HL-60 (cell line): Measurements from ENCODE around the gene MED29.
A peak's percentile ranks its signal among the peaks of the same experiment; 100 is the strongest.

ENCODE experiments used
- GABPA ChIP-seq: IDR thresholded peaks from 2 replicates; pipeline ENCODE4 v1.6.1; 2012; ENCODE audit warnings: low read depth
- POLR2AphosphoS5 ChIP-seq: IDR thresholded peaks from 2 replicates; pipeline ENCODE4 v1.6.1; 2012; ENCODE audit warnings: low read depth
- SPI1 ChIP-seq: IDR thresholded peaks from 2 replicates; pipeline ENCODE4 v1.6.1; 2012; ENCODE audit warnings: low read depth, mild to moderate bottlenecking, borderline replicate concordance
- TF ChIP-seq, protein P1 (sequence below): IDR thresholded peaks from one replicate; pipeline ENCODE4 v1.5.1; 2011; ENCODE audit warnings: low read length, control low read depth, inconsistent platforms; ENCODE audit not compliant: insufficient read depth
- TF ChIP-seq, protein P2 (sequence below): IDR thresholded peaks from 2 replicates; pipeline ENCODE4 v1.6.1; 2012; ENCODE audit warnings: low read depth; ENCODE audit not compliant: insufficient replicate concordance

DNA sequence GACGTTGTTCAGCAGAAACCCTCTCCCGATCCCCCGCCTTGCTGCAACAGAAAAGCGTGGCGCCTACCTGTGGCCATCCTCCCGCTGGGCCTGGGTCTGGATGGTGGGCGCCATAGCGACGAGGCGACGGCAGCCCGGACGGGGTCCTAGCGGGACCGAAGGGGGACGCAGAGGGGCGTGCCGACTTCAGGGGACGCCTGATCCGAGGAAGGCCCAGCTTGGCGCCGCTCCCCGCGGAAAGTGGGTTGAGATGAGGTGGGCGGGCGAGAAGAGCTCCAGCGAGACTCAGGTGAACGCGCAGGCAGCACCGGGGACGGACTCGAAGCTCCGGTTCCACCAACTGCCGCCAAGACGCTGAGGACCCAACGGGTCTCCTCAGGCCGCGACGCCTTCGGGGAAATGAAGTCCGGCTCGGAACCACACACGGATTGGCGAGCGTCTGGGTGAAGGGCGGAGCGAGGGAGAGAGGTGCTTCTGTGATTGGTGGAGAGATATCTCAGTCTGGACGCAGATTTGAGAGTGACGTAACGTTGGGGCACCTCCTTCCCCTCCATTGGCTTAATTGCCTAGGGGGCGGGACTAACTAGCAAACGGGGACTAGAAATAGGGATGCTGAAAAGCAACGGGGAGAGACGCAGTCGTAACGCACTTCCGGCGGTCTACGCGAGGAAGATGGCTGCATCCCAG, at the start of gene MED29, which contains the start of gene PAF1:
- TF ChIP-seq, protein P1, sequence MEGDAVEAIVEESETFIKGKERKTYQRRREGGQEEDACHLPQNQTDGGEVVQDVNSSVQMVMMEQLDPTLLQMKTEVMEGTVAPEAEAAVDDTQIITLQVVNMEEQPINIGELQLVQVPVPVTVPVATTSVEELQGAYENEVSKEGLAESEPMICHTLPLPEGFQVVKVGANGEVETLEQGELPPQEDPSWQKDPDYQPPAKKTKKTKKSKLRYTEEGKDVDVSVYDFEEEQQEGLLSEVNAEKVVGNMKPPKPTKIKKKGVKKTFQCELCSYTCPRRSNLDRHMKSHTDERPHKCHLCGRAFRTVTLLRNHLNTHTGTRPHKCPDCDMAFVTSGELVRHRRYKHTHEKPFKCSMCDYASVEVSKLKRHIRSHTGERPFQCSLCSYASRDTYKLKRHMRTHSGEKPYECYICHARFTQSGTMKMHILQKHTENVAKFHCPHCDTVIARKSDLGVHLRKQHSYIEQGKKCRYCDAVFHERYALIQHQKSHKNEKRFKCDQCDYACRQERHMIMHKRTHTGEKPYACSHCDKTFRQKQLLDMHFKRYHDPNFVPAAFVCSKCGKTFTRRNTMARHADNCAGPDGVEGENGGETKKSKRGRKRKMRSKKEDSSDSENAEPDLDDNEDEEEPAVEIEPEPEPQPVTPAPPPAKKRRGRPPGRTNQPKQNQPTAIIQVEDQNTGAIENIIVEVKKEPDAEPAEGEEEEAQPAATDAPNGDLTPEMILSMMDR: no peak
- TF ChIP-seq, protein P2, sequence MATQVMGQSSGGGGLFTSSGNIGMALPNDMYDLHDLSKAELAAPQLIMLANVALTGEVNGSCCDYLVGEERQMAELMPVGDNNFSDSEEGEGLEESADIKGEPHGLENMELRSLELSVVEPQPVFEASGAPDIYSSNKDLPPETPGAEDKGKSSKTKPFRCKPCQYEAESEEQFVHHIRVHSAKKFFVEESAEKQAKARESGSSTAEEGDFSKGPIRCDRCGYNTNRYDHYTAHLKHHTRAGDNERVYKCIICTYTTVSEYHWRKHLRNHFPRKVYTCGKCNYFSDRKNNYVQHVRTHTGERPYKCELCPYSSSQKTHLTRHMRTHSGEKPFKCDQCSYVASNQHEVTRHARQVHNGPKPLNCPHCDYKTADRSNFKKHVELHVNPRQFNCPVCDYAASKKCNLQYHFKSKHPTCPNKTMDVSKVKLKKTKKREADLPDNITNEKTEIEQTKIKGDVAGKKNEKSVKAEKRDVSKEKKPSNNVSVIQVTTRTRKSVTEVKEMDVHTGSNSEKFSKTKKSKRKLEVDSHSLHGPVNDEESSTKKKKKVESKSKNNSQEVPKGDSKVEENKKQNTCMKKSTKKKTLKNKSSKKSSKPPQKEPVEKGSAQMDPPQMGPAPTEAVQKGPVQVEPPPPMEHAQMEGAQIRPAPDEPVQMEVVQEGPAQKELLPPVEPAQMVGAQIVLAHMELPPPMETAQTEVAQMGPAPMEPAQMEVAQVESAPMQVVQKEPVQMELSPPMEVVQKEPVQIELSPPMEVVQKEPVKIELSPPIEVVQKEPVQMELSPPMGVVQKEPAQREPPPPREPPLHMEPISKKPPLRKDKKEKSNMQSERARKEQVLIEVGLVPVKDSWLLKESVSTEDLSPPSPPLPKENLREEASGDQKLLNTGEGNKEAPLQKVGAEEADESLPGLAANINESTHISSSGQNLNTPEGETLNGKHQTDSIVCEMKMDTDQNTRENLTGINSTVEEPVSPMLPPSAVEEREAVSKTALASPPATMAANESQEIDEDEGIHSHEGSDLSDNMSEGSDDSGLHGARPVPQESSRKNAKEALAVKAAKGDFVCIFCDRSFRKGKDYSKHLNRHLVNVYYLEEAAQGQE: no peak
- TF ChIP-seq SPI1: no peak; the same call in 1 of the 2 replicates
- TF ChIP-seq POLR2AphosphoS5: peak; percentile 87
- peak; percentile 80 for TF ChIP-seq GABPA
